Activated CD8-positive, alpha-beta memory T cell treated with anti-CD3 and anti-CD28 coated beads, Interleukin-2, amount 50 U/mL, for 24 hours (primary cell): ENCODE data around the gene WASF2.
"Not testable (repeated sequence)": the region's sequence is repeated elsewhere in the genome, so short reads cannot be mapped to it uniquely, and the experiment has no call there.

Experiments
- DNase-seq: peaks from one replicate; pipeline ENCODE4 v3.0.0-alpha.2; 2020; ENCODE audit errors: extremely low read depth

The WASF2 gene

GRCh38 chr1:27496604-27497155 lies 6.7 kb upstream of the WASF2 start:
- DNase-seq: no peak

DNA sequence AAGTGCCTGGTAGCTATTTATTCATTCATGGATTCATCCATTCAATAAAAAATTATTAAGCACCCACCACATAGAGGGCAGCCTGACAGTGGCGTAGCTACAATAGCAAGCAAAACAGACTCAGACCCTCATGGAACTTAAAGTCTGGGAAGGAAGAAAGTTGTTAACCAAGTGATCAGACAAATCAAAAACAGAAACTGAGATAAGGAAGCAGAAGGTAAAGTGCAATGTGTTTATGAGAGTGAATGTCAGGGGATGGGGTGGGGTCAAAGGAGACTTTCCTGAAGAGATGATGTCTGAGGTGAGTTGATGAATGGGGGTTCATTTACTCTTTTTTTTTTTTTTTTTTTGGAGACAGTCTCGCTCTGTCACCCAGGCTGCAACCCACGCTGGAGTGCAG lies 2.8 kb upstream of the WASF2 start:
- no peak for DNase-seq

GRCh38 chr1:27491748-27492700 lies 2.1 kb upstream of the WASF2 start:
- no peak for DNase-seq

- no peak for DNase-seq
Measured at GRCh38 chr1:27489501-27489972, 430 bp downstream of the WASF2 start.

- no peak for DNase-seq
Measured at GRCh38 chr1:27487966-27488884, 1.7 kb downstream of the WASF2 start.

DNA sequence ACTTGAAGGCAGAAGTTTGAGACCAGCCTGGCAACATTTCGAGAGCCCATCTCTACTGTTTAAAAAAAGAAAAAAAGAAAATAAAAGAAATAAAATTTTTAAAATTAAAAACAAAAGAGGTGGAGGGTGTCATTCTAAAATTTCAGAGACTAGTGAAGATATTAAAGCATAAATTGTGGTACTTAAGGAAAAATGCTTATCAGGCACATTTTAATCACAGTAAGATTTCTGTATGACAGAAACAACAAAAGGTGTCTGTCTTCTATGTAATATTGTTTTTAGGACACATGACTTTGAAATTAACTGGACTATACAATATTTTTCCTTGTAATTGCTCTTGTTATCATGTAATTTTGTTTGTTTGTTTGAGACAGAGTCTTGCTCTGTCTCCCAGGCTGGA lies 4.6 kb downstream of the WASF2 start:
- no peak for DNase-seq

GRCh38 chr1:27483659-27484058 lies 6.3 kb downstream of the WASF2 start:
- DNase-seq: no peak

GRCh38 chr1:27481994-27482620 lies 7.9 kb downstream of the WASF2 start:
- no peak for DNase-seq

- DNase-seq: no peak
Measured at GRCh38 chr1:27478098-27478497, 11.9 kb downstream of the WASF2 start.

GRCh38 chr1:27476237-27476636 lies 13.7 kb downstream of the WASF2 start:
- DNase-seq: no peak

DNA sequence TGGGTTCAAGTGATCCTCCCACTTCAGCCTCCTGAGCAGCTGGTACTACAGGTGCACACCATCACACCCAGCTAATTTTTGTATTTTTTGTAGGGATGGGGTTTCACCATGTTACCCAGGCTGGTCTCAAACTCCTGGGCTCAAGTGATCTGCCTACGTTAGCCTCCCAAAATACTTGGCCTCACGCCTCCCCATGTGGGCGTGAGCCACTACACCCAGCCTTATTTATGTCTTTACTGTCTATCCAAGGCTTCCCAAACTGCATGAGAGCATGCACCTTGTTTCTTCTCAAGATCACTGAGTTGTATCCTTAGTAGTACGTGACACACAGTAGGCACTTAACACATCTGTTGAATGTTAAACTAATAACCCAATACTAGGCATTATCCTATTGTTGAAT lies 14.2 kb downstream of the WASF2 start:
- DNase-seq: no peak

GRCh38 chr1:27473755-27474154 lies 16.2 kb downstream of the WASF2 start:
- no peak for DNase-seq

GRCh38 chr1:27472098-27472497 lies 17.9 kb downstream of the WASF2 start:
- not testable (repeated sequence) for DNase-seq

- no peak for DNase-seq
Measured at GRCh38 chr1:27471477-27471876, 18.5 kb downstream of the WASF2 start.

- DNase-seq: no peak
Measured at GRCh38 chr1:27469334-27469733, 20.6 kb downstream of the WASF2 start.

DNA sequence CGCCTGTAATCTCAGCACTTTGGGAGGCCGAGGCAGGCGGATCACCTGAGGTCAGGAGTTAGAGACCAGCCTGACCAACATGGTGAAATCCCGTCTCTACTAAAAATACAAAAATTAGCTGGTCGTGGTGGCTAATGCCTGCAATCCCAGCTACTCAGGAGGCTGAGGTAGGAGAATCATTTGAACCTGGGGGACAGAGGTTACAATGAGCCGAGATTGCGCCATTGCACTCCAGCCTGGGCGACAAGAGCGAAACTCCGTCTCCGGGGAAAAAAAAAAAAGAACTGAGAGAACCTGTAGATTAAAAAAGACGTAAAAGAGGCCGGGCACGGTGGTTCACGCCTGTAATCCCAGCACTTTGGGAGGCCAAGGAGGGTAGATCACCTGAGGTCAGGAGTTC lies 21.6 kb downstream of the WASF2 start:
- DNase-seq: not testable (repeated sequence)

DNA sequence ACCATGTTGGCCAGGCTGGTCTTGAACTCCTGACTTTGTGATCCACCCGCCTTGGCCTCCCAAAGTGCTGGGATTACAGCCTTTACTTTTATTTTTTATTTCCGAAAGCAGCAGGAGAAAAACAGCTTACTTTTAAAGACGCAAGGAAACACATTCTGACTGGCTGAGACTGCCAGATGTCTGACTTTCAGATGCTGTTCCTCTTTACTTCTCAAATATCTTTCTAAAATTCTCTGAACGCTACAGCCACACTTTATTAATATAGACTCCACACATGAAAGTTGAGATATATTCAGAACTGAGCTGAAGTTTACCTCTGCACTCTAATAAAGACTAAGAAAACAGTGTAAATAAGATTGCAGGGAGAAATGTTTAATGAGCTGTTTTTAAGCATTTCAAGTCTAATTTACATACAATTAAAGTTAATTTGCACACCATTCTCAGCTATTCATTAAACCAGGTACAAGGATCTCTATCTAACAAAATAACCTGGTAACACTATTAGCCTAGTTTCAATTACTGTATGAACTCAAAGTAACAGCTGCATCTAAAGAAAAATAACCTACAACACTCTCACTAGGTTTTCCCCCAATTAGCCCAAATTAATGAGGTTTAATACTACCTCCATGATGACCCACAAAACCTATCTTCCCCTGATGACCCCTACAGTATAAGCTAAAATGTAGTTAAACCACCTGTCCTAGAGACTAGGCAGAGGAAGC lies 24.9 kb downstream of the WASF2 start:
- DNase-seq: no peak

- DNase-seq: not testable (repeated sequence)
Measured at GRCh38 chr1:27463916-27464315, 26.1 kb downstream of the WASF2 start.

- not testable (repeated sequence) for DNase-seq
Measured at GRCh38 chr1:27458521-27458920, 31.4 kb downstream of the WASF2 start.

GRCh38 chr1:27455139-27455811 lies 34.7 kb downstream of the WASF2 start:
- DNase-seq: no peak
